Measurements from ENCODE around the gene PA2G4. TPM values are rescaled to one million over a fixed set of nuclear protein-coding genes. Genes with fewer than 3 reads are reported as not detected.

Gene PA2G4
- total and polyA plus RNA-seq, 10 of the 15 experiments (the other 5 are each of a cell fraction or from before 2014, with no cell fraction given) = 148 to 514 (median 406) TPM

DNA sequence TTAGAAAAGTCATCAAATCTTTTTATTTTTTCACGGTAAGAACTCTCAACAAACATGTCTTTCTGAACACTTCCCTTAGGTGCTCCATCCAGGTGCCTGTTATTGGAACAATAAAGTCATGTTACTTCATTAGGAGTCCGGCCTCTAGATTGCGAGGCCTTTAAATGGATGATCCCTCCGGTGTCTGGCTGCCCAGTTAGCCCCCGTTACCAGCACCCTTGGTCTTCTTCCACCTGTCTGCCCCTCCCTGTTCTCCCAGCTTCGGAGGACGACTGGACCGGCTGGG, 593 bp upstream of the PA2G4 start:
- CTCF ChIA-PET = interaction anchor here (0.5 to 4.0 kb wide), 17 partner anchors 12 to 1017 kb away, joined by 3 to 25 read pairs (median 6); partner anchors contain the start of genes BLOC1S1, ESYT1, ORMDL2 and PYM1
- ATAC-seq (no peak), FAIRE-seq (no peak), DNase-seq (ENCODE audit: low read depth, low spot score) (no peak)
- Histone ChIP-seq H3K79me2 (ENCODE audit: control insufficient read depth, insufficient read depth, low read length) (peaks cover 36% of the 10 kb centered on the region), H4K20me1 (ENCODE audit: control insufficient read depth, insufficient read depth) (no peaks in the 10 kb centered on the region), H3K9ac (ENCODE audit: control insufficient read depth, insufficient read depth, low read length) (peak overlapping the region; percentile 73), H2AFZ (ENCODE audit: control insufficient read depth, low read depth, low read length) (peak overlapping the region; percentile 82), H3K9me3 (replicated peaks; ENCODE audit: control insufficient read depth, insufficient read depth, low read length) (no peaks in the 10 kb centered on the region), H3K27ac (ENCODE audit: control insufficient read depth, insufficient read depth) (peak overlapping the region; percentile 48; the same call in 1 of the 2 replicates), H3K4me1 (ENCODE audit: control insufficient read depth, insufficient read depth, low read length) (peaks cover 3% of the 10 kb centered on the region; the same call in 1 of the 2 replicates), H3K4me2 (ENCODE audit: control insufficient read depth, insufficient read depth) (peak overlapping the region; percentile 84), H3K27me3 (replicated peaks in 1 of 2; ENCODE audit: control insufficient read depth in 2 of 2, insufficient read depth in 2 of 2, low read length in 1 of 2) (no peaks in the 10 kb centered on the region; a peak in 1 of 4 replicates), H3K36me3 (ENCODE audit: control insufficient read depth in 2 of 2, insufficient read depth in 2 of 2, low read length in 1 of 2) (peaks cover 3 to 21% of the 10 kb centered on the region in 2 experiments), H3K4me3 (peak overlapping the region; percentile 97)
- SMC1A ChIA-PET (ENCODE audit: uncharacterized antibody, unreplicated experiment) = interaction anchor here (0.9 to 2.8 kb wide), 8 partner anchors 12 to 366 kb away, joined by 3 to 26 read pairs (median 5); partner anchors contain the start of genes RPL41, SMARCC2 and ZC3H10
- intact Hi-C loops (cut with micrococcal nuclease; ENCODE audit: unreplicated experiment) = loop anchor here (1.0 to 5.0 kb wide), 6 partner anchors 13 to 364 kb away; partner anchors contain the start of genes DNAJC14 and RPL41
- WGBS (ENCODE audit: insufficient coverage, insufficient replicate concordance, low lambda C conversion rate, missing lambda C conversion rate) = 0% methylated on average over 8 of the region's 8 CpGs
- peak; percentile 77 for TF ChIP-seq SMAD1 (IDR thresholded peaks at IDR 0.05; ENCODE audit: low read depth, partially characterized antibody)
- peak; percentile 87; the same call in 1 of the 2 replicates for TF ChIP-seq ZSCAN29 (IDR thresholded peaks at IDR 0.05)
- TF ChIP-seq CEBPB (IDR thresholded peaks at IDR 0.05; ENCODE audit: borderline replicate concordance in 1 of 2, low read depth in 2 of 2, low read length in 2 of 2) = no peak
- no peak for TF ChIP-seq PML (IDR thresholded peaks at IDR 0.05; ENCODE audit: low read length)
- TF ChIP-seq ZNF217 (IDR thresholded peaks at IDR 0.05) = no peak
- TF ChIP-seq NR2C2 (IDR thresholded peaks at IDR 0.05; ENCODE audit: borderline replicate concordance, control insufficient read depth, insufficient read length, low read depth) = no peak
- TF ChIP-seq NR2F1 (conservative IDR thresholded peaks at IDR 0.05) = no peak
- no peak for TF ChIP-seq POLR2A (IDR thresholded peaks at IDR 0.05; ENCODE audit: low read depth, low read length)
- TF ChIP-seq TARDBP (IDR thresholded peaks at IDR 0.05; ENCODE audit: borderline replicate concordance) = no peak
- RAD21 ChIA-PET (ENCODE audit: unreplicated experiment) = interaction anchor here (0.8 to 3.5 kb wide), 13 partner anchors 14 to 365 kb away, joined by 3 to 30 read pairs (median 4); partner anchors contain the start of genes CNPY2, RAB5B, RNF41 and RPL41
- in situ Hi-C loops (cut with MboI) = loop anchor here (5.0 kb wide), 1 partner anchor 56 kb away; no protein-coding TSS in a partner anchor
- no TSS peak for BruUV-seq (replicated peaks)
- POLR2A ChIA-PET = interaction anchor here (0.6 to 6.3 kb wide), 15 partner anchors 14 to 375 kb away, joined by 3 to 95 read pairs (median 5); partner anchors contain the start of genes CD63, MYL6B, ORMDL2 and RAB5B
